ENCODE results near the gene ATP8B1. TPM values are rescaled to one million over a fixed set of nuclear protein-coding genes. Genes with fewer than 3 reads are reported as not detected.
A peak's percentile ranks its signal among the peaks of the same experiment; 100 is the strongest.
"Not testable (repeated sequence)": the region's sequence is repeated elsewhere in the genome, so short reads cannot be mapped to it uniquely, and the experiment has no call there.

Gene ATP8B1
- total RNA-seq, 2 donors from 2014 or later = 33.5 to 103 TPM

GRCh38 chr18:57831597-57832377 lies 28.7 kb upstream of the ATP8B1 start:
- 76% methylated on average over 14 of the region's 14 CpGs for WGBS

DNA sequence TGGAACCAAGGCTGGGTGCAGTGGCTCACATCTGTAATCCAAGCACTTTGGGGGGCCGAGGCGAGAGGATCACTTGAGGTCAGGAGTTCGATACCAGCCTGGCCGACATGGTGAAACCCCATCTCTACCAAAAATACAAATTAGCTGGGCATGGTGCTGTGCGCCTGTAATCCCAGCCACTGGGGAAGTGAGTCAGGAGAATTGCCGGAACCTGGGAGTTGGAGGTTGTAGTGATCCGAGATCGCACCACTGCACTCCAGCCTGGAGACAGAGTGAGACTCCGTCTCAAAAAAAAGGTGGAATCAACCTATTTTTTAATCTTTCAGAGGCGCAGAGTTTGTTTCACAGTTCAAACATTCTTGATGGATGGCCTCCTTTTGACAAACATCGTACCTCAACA lies 24.5 kb upstream of the ATP8B1 start:
- no peak for TF ChIP-seq POLR2AphosphoS5 (IDR thresholded peaks at IDR 0.05)
- no peaks in the 10 kb centered on the region for H3K9me3 ChIP-seq
- H3K27ac ChIP-seq = no peak overlapping the region
- no peaks in the 10 kb centered on the region for H3K36me3 ChIP-seq
- DNase-seq (ENCODE audit: low spot score) = no peak
- no peaks in the 10 kb centered on the region for H3K27me3 ChIP-seq (replicated peaks; ENCODE audit: insufficient read depth)
- WGBS = 88% methylated on average over 11 of the region's 11 CpGs
- H3K4me3 ChIP-seq = no peak overlapping the region
- intact Hi-C loops (cut with DNase I) = no loop called here
- no peaks in the 10 kb centered on the region for H3K4me1 ChIP-seq (replicated peaks)

More at GRCh38 chr18:57831597-57832377, 28.7 kb upstream of the ATP8B1 start:
- no peak for DNase-seq (ENCODE audit: low spot score)
- intact Hi-C loops (cut with DNase I) = no loop called here
- H3K4me1 ChIP-seq (replicated peaks) = no peaks in the 10 kb centered on the region
- no peak overlapping the region for H3K4me3 ChIP-seq
- H3K36me3 ChIP-seq = no peaks in the 10 kb centered on the region
- H3K9me3 ChIP-seq = no peaks in the 10 kb centered on the region
- TF ChIP-seq POLR2AphosphoS5 (IDR thresholded peaks at IDR 0.05) = no peak
- no peak for TF ChIP-seq POLR2A (IDR thresholded peaks at IDR 0.05)
- no peak for TF ChIP-seq CTCF (IDR thresholded peaks at IDR 0.05)
- H3K27me3 ChIP-seq (replicated peaks; ENCODE audit: insufficient read depth) = no peaks in the 10 kb centered on the region
- H3K27ac ChIP-seq = no peak overlapping the region

DNA sequence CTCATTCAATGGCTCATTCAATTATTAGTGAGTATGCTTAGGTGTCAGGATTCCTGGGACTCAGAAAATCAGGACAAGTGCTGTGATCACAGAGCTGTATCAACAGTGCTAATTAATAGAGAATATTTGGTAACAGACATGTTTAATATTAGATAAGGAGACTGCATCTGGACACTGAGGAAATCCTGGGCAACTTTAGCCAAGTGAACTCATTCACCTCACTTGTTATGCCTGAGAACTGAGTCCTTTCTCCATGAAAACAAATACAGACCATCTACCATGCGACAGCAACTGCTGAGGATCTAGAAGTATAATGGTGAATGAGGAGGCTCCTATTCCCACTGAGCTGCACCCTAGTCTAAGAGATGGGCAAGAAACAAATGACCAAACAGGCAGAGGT lies 23.1 kb upstream of the ATP8B1 start:
- WGBS = 100% methylated on average over 1 of the region's 1 CpG
- no peaks in the 10 kb centered on the region for H3K27me3 ChIP-seq (replicated peaks; ENCODE audit: insufficient read depth)
- H3K9me3 ChIP-seq = no peaks in the 10 kb centered on the region
- no peak overlapping the region for H3K4me3 ChIP-seq
- DNase-seq (ENCODE audit: low spot score) = no peak
- intact Hi-C loops (cut with DNase I) = no loop called here
- H3K27ac ChIP-seq = no peak overlapping the region
- H3K4me1 ChIP-seq (replicated peaks) = no peaks in the 10 kb centered on the region
- no peaks in the 10 kb centered on the region for H3K36me3 ChIP-seq
- TF ChIP-seq POLR2AphosphoS5 (IDR thresholded peaks at IDR 0.05) (no peak), CTCF (IDR thresholded peaks at IDR 0.05) (no peak), POLR2A (IDR thresholded peaks at IDR 0.05) (no peak)

GRCh38 chr18:57820583-57820982 lies 17.5 kb upstream of the ATP8B1 start:
- H3K4me3 ChIP-seq; H3K9me3 ChIP-seq; H3K4me1 ChIP-seq (replicated peaks); DNase-seq (ENCODE audit: low spot score); H3K36me3 ChIP-seq; H3K27me3 ChIP-seq (replicated peaks; ENCODE audit: insufficient read depth); intact Hi-C loops (cut with DNase I): not testable (repeated sequence)
- peak overlapping the region in 1 of 2 donors; percentile 56 for H3K27ac ChIP-seq
- 93% methylated on average over 2 of the region's 2 CpGs for WGBS

DNA sequence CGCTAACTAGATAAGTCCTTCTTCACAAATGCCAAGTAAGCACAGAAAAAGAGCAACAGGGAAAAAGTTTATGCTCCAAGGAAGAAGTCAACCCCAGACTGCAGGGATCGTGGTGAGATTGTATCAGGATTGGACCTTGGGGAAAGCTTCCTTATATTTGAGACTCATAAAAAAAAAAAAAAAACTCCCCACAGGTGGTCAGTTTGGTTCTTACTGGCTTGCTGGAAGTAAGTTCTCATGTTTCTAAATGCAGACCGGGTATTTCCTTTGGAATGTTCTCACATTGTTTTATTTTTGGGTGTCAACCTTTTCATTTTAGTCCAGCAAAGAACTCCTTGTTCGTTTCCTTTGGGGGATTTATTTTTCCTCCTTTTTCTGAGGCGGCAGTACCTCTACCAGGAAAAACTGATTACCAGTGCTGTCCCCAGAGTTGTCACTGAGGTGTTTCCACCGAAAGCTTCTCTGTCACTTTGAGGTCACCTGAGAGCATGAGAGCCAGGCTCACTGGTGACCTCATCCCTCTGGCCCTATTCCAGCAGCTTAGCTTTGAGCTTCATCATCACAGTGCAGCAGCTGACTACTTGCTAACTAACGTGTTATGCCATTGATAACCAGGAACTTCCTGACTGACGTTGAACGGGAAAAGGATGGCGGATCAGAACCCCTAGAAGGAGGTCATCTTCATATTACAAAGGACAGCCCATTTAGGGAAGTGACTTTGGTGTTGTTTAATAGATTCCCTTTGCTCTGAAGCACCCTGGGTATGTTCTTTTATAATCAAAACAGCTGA lies 16.8 kb upstream of the ATP8B1 start:
- no peak for TF ChIP-seq POLR2AphosphoS5 (IDR thresholded peaks at IDR 0.05)
- H3K4me3 ChIP-seq = no peak overlapping the region
- no peaks in the 10 kb centered on the region for H3K9me3 ChIP-seq
- H3K27me3 ChIP-seq (replicated peaks; ENCODE audit: insufficient read depth) = no peaks in the 10 kb centered on the region
- intact Hi-C loops (cut with DNase I) = no loop called here
- peak overlapping the region; percentile 32 to 56 for H3K27ac ChIP-seq
- no peaks in the 10 kb centered on the region for H3K4me1 ChIP-seq (replicated peaks)
- DNase-seq (ENCODE audit: low spot score) = peak; percentile 49
- no peaks in the 10 kb centered on the region for H3K36me3 ChIP-seq
- WGBS = 17% methylated on average over 10 of the region's 10 CpGs

DNA sequence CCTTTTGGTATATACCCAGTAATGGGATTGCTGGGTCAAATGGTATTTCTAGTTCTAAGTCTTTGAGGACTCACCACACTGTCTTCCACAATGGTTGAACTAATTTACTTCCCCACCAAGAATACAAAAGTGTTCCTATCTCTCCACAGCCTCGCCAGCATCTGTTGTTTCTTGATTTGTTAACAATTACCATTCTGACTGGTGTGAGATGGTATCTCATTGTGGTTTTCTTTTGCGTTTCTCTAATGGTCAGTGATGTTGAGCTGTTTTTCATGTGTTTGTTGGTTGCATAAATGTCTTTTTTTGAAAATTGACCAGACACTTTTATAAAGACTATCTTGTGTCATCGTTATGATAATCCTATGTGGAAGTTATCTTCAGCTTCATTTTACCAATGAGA lies 16.0 kb upstream of the ATP8B1 start:
- H3K27me3 ChIP-seq (replicated peaks; ENCODE audit: insufficient read depth) = no peaks in the 10 kb centered on the region
- DNase-seq (ENCODE audit: low spot score) = no peak
- TF ChIP-seq POLR2AphosphoS5 (IDR thresholded peaks at IDR 0.05) = no peak
- TF ChIP-seq CTCF (IDR thresholded peaks at IDR 0.05) = no peak
- TF ChIP-seq POLR2A (IDR thresholded peaks at IDR 0.05) = no peak
- no peaks in the 10 kb centered on the region for H3K36me3 ChIP-seq
- H3K27ac ChIP-seq = no peak overlapping the region
- no peaks in the 10 kb centered on the region for H3K9me3 ChIP-seq
- intact Hi-C loops (cut with DNase I) = no loop called here
- no peak overlapping the region for H3K4me3 ChIP-seq
- no peaks in the 10 kb centered on the region for H3K4me1 ChIP-seq (replicated peaks)
- 72% methylated on average over 3 of the region's 3 CpGs for WGBS

Data from prostate gland (tissue), 2 donors.